H1 (cell line): Measurements from ENCODE around the gene C17orf114.

Experiments
- CTCF ChIA-PET: fragments of 300-600 bp; sonication (Branson Sonifier 250); formaldehyde crosslinking; loops from one replicate; lab custom pipeline; 2021; ENCODE audit not compliant: partially characterized antibody; lab: Charles Lee
- POLR2A ChIA-PET: fragments of 300-600 bp; sonication (Branson Sonifier 250); formaldehyde crosslinking; loops from one replicate; lab custom pipeline; 2021; ENCODE audit warnings: inconsistent platforms; ENCODE audit not compliant: partially characterized antibody; lab: Charles Lee
- DNase-seq, 2 experiments: peaks; one replicate each; pipeline versions ENCODE4 v3.0.0 to v3.0.0-alpha.2; 2010 to 2022; ENCODE audit warnings: low spot score in 2 of 2, low read depth in 1 of 2, mixed read lengths in 1 of 2
- FAIRE-seq: peaks from 2 replicates; lab custom pipeline; 2011; peaks lifted over from hg19 to GRCh38; lab: Jason Lieb, UNC
- H2AFZ ChIP-seq: 2 replicates; pipeline ENCODE4 v1.8.1; 2012; ENCODE audit warnings: low read length, inconsistent platforms
- H2AK5ac ChIP-seq: 2 replicates; pipeline ENCODE4 v1.6.1; 2013; ENCODE audit warnings: low read depth, low read length
- H2BK120ac ChIP-seq: replicated peaks from 2 replicates; pipeline ENCODE3; 2013; ENCODE audit warnings: low read depth, low read length, inconsistent platforms
- H2BK12ac ChIP-seq: 2 replicates; pipeline ENCODE4 v1.6.1; 2013; ENCODE audit warnings: low read depth, low read length
- H2BK15ac ChIP-seq: 2 replicates; pipeline ENCODE4 v1.6.1; 2013; ENCODE audit warnings: low read length
- H2BK20ac ChIP-seq: 2 replicates; pipeline ENCODE4 v1.6.1; 2013; ENCODE audit warnings: low read length
- H2BK5ac ChIP-seq: 2 replicates; pipeline ENCODE4 v1.6.1; 2013; ENCODE audit warnings: low read depth, low read length
- H3K14ac ChIP-seq: 2 replicates; pipeline ENCODE4 v1.6.1; 2013; ENCODE audit warnings: inconsistent platforms; ENCODE audit not compliant: insufficient read length
- H3K18ac ChIP-seq: 2 replicates; pipeline ENCODE4 v1.6.1; 2013; ENCODE audit warnings: low read length; ENCODE audit errors: extremely low read depth
- H3K23ac ChIP-seq: 2 replicates; pipeline ENCODE4 v1.6.1; 2013; ENCODE audit warnings: inconsistent platforms; ENCODE audit not compliant: insufficient read length
- H3K23me2 ChIP-seq: 2 replicates; pipeline ENCODE4 v1.6.1; 2013; ENCODE audit warnings: low read depth, low read length
- H3K27ac ChIP-seq: 2 replicates; pipeline ENCODE4 v1.6.1; 2011; ENCODE audit warnings: low read depth, low read length, inconsistent platforms
- H3K27me3 ChIP-seq, 4 experiments: replicated peaks in 1 of 4; 1 replicate in 1 of 4; 2 replicates in 3 of 4; pipeline versions ENCODE4 v1.6.1 to v1.8.1; 2011 to 2013; ENCODE audit warnings: low read length in 3 of 4, mild to moderate bottlenecking in 3 of 4, inconsistent platforms in 2 of 4, mixed read lengths in 2 of 4, moderate library complexity in 1 of 4; ENCODE audit not compliant: control insufficient read depth in 3 of 4, insufficient read depth in 3 of 4; ENCODE audit errors: extremely low read depth in 1 of 4
- H3K36me3 ChIP-seq, 4 experiments: 2 replicates each; pipeline versions ENCODE4 v1.6.1 to v1.8.1; 2011 to 2013; ENCODE audit warnings: mild to moderate bottlenecking in 4 of 4, low read length in 3 of 4, moderate library complexity in 2 of 4, control low read depth in 1 of 4, inconsistent platforms in 1 of 4; ENCODE audit not compliant: insufficient read depth in 4 of 4, control insufficient read depth in 2 of 4
- H3K4ac ChIP-seq: replicated peaks from 2 replicates; pipeline ENCODE3; 2013; ENCODE audit warnings: low read length, low read depth, mixed read lengths, inconsistent platforms; ENCODE audit not compliant: insufficient read length
- H3K4me1 ChIP-seq, 4 experiments: replicated peaks in 1 of 4; 1 replicate in 1 of 4; 2 replicates in 3 of 4; pipeline versions ENCODE4 v1.6.1 to v1.8.1; 2011 to 2013; ENCODE audit warnings: low read length in 3 of 4, inconsistent platforms in 2 of 4, mixed read lengths in 1 of 4; ENCODE audit not compliant: insufficient read depth in 4 of 4, control insufficient read depth in 3 of 4
- H3K4me2 ChIP-seq, 2 experiments: 2 replicates each; pipeline versions ENCODE4 v1.6.1 to v1.8.1; 2011 to 2013; ENCODE audit warnings: low read depth in 2 of 2, low read length in 2 of 2, control low read depth in 1 of 2, inconsistent platforms in 1 of 2, mild to moderate bottlenecking in 1 of 2; ENCODE audit not compliant: insufficient read depth in 1 of 2
- H3K4me3 ChIP-seq, 4 experiments: fragments of 200-600, 300-600 bp in 1 of 4; sonication (generic), shearing (Covaris generic), sonication (Bioruptor Twin) in 1 of 4; 2 replicates each; pipeline versions ENCODE4 v1.5.1 to v1.8.1; 2011 to 2016; ENCODE audit warnings: low read length in 4 of 4, low read depth in 3 of 4, control low read depth in 2 of 4, inconsistent platforms in 2 of 4, mild to moderate bottlenecking in 2 of 4, mixed read lengths in 1 of 4, moderate library complexity in 1 of 4; ENCODE audit not compliant: insufficient read depth in 2 of 4; ENCODE audit errors: extremely low read depth in 1 of 4
- H3K56ac ChIP-seq: replicated peaks from 2 replicates; pipeline ENCODE3; 2013; ENCODE audit warnings: low read depth, mild to moderate bottlenecking, mixed read lengths, low read length, inconsistent platforms; ENCODE audit not compliant: insufficient read length
- H3K79me1 ChIP-seq: 2 replicates; pipeline ENCODE4 v1.6.1; 2013; ENCODE audit warnings: low read depth, low read length, control low read depth
- H3K79me2 ChIP-seq, 2 experiments: 2 replicates each; pipeline versions ENCODE4 v1.6.1 to v1.8.1; 2012 to 2013; ENCODE audit warnings: low read length in 2 of 2, mild to moderate bottlenecking in 2 of 2, inconsistent platforms in 1 of 2; ENCODE audit not compliant: insufficient read depth in 2 of 2, control insufficient read depth in 1 of 2
- H3K9ac ChIP-seq, 4 experiments: replicated peaks in 1 of 4; 1 replicate in 1 of 4; 2 replicates in 3 of 4; pipeline versions ENCODE4 v1.6.1 to v1.8.1; 2011 to 2013; ENCODE audit warnings: low read depth in 3 of 4, low read length in 3 of 4, control low read depth in 2 of 4, mild to moderate bottlenecking in 2 of 4, moderate library complexity in 2 of 4, inconsistent platforms in 1 of 4; ENCODE audit errors: extremely low read depth in 1 of 4
- H3K9me3 ChIP-seq, 2 experiments: 2 replicates each; pipeline versions ENCODE4 v1.6.1 to v1.8.1; 2012 to 2013; ENCODE audit warnings: mild to moderate bottlenecking in 2 of 2, moderate library complexity in 2 of 2, control low read depth in 1 of 2, inconsistent platforms in 1 of 2, low read depth in 1 of 2, low read length in 1 of 2, mixed read lengths in 1 of 2; ENCODE audit not compliant: insufficient read depth in 2 of 2
- H4K20me1 ChIP-seq, 2 experiments: replicated peaks in 1 of 2; 2 replicates each; pipeline versions ENCODE3 to v1.8.1; 2011 to 2013; ENCODE audit warnings: inconsistent platforms in 2 of 2, low read length in 2 of 2, mild to moderate bottlenecking in 1 of 2; ENCODE audit not compliant: insufficient read depth in 2 of 2, control insufficient read depth in 1 of 2
- H4K5ac ChIP-seq: 2 replicates; pipeline ENCODE4 v1.6.1; 2013; ENCODE audit warnings: low read length, low read depth, mixed read lengths, inconsistent platforms; ENCODE audit not compliant: insufficient read length
- H4K8ac ChIP-seq: 2 replicates; pipeline ENCODE4 v1.8.0; 2013; ENCODE audit warnings: mild to moderate bottlenecking, moderate library complexity, low read length, inconsistent platforms; ENCODE audit not compliant: insufficient read depth; ENCODE audit errors: extremely low read depth
- H4K91ac ChIP-seq: replicated peaks from 2 replicates; pipeline ENCODE3; 2013; ENCODE audit warnings: low read length, mixed read lengths, inconsistent platforms; ENCODE audit not compliant: insufficient read length
- ATF3 ChIP-seq: IDR thresholded peaks from 2 replicates; pipeline ENCODE4 v1.6.1; 2011; ENCODE audit warnings: low read depth, mild to moderate bottlenecking, low read length; ENCODE audit not compliant: insufficient read depth
- GTF2F1 ChIP-seq: IDR thresholded peaks from 2 replicates; pipeline ENCODE4 v1.6.1; 2012; ENCODE audit warnings: low read depth, low read length, improper control_type of control experiment, borderline replicate concordance
- KDM4A ChIP-seq: IDR thresholded peaks from one replicate; pipeline ENCODE4 v1.7.1; 2012; ENCODE audit warnings: low read depth, mild to moderate bottlenecking, moderate library complexity, low read length, inconsistent platforms; ENCODE audit not compliant: severe bottlenecking
- NRF1 ChIP-seq: IDR thresholded peaks from 2 replicates; pipeline ENCODE4 v1.6.1; 2011; ENCODE audit warnings: mild to moderate bottlenecking, low read depth, low read length, improper control_type of control experiment
- RFX5 ChIP-seq: IDR thresholded peaks from 2 replicates; pipeline ENCODE4 v1.6.1; 2011; ENCODE audit warnings: low read depth, low read length, improper control_type of control experiment, borderline replicate concordance
- RNF2 ChIP-seq: fragments of 200-900, 300-1000 bp; sonication (generic); IDR thresholded peaks from 2 replicates; pipeline ENCODE4 v1.7.1; 2016; ENCODE audit warnings: borderline replicate concordance, low read depth, mild to moderate bottlenecking, antibody characterized with exemption, low read length; ENCODE audit not compliant: poor library complexity, severe bottlenecking; ENCODE audit errors: missing control alignments
- SIN3A ChIP-seq, 2 experiments: IDR thresholded peaks in 1 of 2; conservative IDR thresholded peaks in 1 of 2; 2 replicates each; pipeline ENCODE4 v1.6.1; 2011 to 2012; ENCODE audit warnings: low read length in 2 of 2, improper control_type of control experiment in 1 of 2, low read depth in 1 of 2, mild to moderate bottlenecking in 1 of 2
- SRF ChIP-seq: IDR thresholded peaks from 2 replicates; pipeline ENCODE4 v1.6.1; 2011; ENCODE audit warnings: mild to moderate bottlenecking, low read depth, low read length, moderate library complexity
- SUZ12 ChIP-seq: fragments of 200-600 bp; sonication (generic); IDR thresholded peaks from 2 replicates; pipeline ENCODE4 v1.6.1; 2012; ENCODE audit warnings: mild to moderate bottlenecking, inconsistent platforms, low read length, moderate library complexity, mixed read lengths
- YY1 ChIP-seq: IDR thresholded peaks from 2 replicates; pipeline ENCODE4 v1.6.1; 2011; ENCODE audit warnings: low read depth, mild to moderate bottlenecking, low read length
- WGBS, 2 experiments: shearing (Covaris generic) in 1 of 2; methylation state at CpG; one replicate each; pipeline versions ENCODE4 v1.1.6 to v1.1.7; 2013 to 2015; ENCODE audit warnings: low lambda C conversion rate in 2 of 2, mixed read lengths in 2 of 2, inconsistent platforms in 1 of 2, low coverage in 1 of 2, missing lambda C conversion rate in 1 of 2; ENCODE audit not compliant: insufficient replicate concordance in 2 of 2, insufficient coverage in 1 of 2, insufficient read length in 1 of 2; ENCODE audit errors: extremely low coverage in 1 of 2, missing lambda C conversion rate in 1 of 2; 5-methylcytosine and 5-hydroxymethylcytosine counted together

The C17orf114 gene

DNA sequence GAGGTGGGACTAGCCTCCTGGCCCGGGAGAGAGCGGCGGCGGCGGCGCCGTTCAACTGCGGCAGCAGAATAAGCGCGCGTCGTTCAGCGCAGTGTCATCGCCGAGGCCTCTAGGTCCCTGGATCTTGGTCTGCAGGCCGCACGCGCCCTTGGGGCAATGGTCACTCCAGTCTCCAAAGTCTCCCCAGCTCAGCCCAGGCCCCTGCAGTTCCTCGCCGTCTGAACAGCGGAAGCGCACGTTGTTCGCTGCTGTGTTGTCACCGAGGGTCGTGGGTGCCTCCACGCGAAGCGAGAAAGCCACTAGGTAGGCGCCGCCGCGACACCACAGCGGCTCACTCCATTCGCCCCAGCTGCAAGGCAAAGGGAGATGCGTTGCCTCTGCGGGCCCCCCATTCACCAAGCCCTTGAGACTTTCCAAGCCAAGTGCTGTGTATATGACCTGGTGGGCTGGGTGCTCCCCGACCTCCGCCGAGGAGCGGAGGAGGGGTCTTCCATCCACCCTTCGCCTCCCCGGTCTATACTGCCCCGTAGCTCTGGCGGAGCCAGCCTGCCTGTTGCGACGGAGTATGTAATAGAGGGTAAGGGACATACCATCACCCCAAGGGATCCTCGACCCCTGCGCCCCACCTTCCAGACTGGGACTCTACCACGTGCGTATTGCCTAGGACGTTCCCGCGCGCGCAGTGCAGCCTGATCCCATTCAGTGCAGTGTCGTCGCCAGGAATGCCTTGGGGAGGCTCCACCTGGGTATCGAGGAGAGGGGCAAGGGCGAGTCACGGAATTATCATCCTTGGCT is 16.6 kb downstream of the C17orf114 start:
- H2BK15ac ChIP-seq: peak overlapping the region; percentile 29; the same call in 1 of the 2 replicates
- no peaks in the 10 kb centered on the region for H3K9me3 ChIP-seq
- no peak overlapping the region for H3K9ac ChIP-seq
- H3K23ac ChIP-seq: no peak overlapping the region
- H3K27ac ChIP-seq: no peak overlapping the region
- H4K91ac ChIP-seq: no peak overlapping the region
- FAIRE-seq: no peak
- ChIA-PET POLR2A (interaction anchor here (1.3 kb wide), 1 partner anchor 124 kb away, joined by 3 read pairs; no protein-coding TSS in a partner anchor), CTCF (interaction anchor here (0.5 to 2.9 kb wide), 11 partner anchors 7 to 216 kb away, joined by 3 to 16 read pairs (median 4); no protein-coding TSS in a partner anchor)
- H2BK12ac ChIP-seq: 0 out of 2 replicates have a peak overlapping the region, but pooled peaks have one; percentile 27
- no peak overlapping the region; the same call in 1 of the 2 replicates for H2AK5ac ChIP-seq
- 95% methylated on average over 57 of the region's 61 CpGs; no CpG with 5 or more reads in 1 of the 2 experiments for WGBS, 2 experiments
- no peaks in the 10 kb centered on the region for H3K79me1 ChIP-seq
- no peaks in the 10 kb centered on the region for H3K36me3 ChIP-seq
- H3K27me3 ChIP-seq: peaks cover 3 to 22% (median 15%) of the 10 kb centered on the region in 4 experiments; a peak in 6 of 7 replicates
- no peak overlapping the region for H3K4ac ChIP-seq
- peaks cover 0 to 2% of the 10 kb centered on the region in 2 experiments for H4K20me1 ChIP-seq
- H3K4me3 ChIP-seq: no peak overlapping the region
- H3K23me2 ChIP-seq: peaks cover 16% of the 10 kb centered on the region
- no peak overlapping the region for H2AFZ ChIP-seq
- peak overlapping the region; percentile 11; the same call in 1 of the 2 replicates for H4K8ac ChIP-seq
- H3K14ac ChIP-seq: no peak overlapping the region
- no peak overlapping the region for H2BK5ac ChIP-seq
- H3K56ac ChIP-seq: no peak overlapping the region
- H2BK120ac ChIP-seq: no peak overlapping the region
- peaks cover 0 to 14% (median 8%) of the 10 kb centered on the region in 4 experiments; a peak in 5 of 7 replicates for H3K4me1 ChIP-seq
- H4K5ac ChIP-seq: no peak overlapping the region
- no peak overlapping the region; the same call in 1 of the 2 replicates for H3K18ac ChIP-seq
- H2BK20ac ChIP-seq: no peak overlapping the region
- H3K79me2 ChIP-seq: no peaks in the 10 kb centered on the region
- H3K4me2 ChIP-seq: no peak overlapping the region
- DNase-seq: no peak
- TF ChIP-seq RFX5 (no peak), KDM4A (no peak), ATF3 (no peak), YY1 (no peak), SIN3A (conservative IDR thresholded peaks at IDR 0.05 in 1 of 2, IDR thresholded peaks at IDR 0.05 in 1 of 2; ENCODE audit: low read depth in 1 of 2, low read length in 2 of 2) (no peak), GTF2F1 (no peak), RNF2 (no peak), SUZ12 (no peak), NRF1 (no peak), SRF (no peak)
